Tibial artery (tissue), 4 donors: ENCODE results near the gene ADAMTS14.

Source experiments
- DNase-seq, 2 donors: peaks; one replicate each; pipeline ENCODE4 v3.0.0-alpha.2; 2019
- H3K27ac ChIP-seq, 2 donors: fragments of 200-600 bp; sonication (generic) in 1 of 2; 1 replicate in 1 of 2; 2 replicates in 1 of 2; pipeline ENCODE4 v1.5.1; 2018 to 2019; ENCODE audit warnings: mild to moderate bottlenecking in 1 of 2
- H3K27me3 ChIP-seq, 2 donors: fragments of 200-600 bp; sonication (generic) in 1 of 2; one replicate each; pipeline versions ENCODE4 v1.5.1 to v1.6.0; 2016 to 2019
- H3K36me3 ChIP-seq, 3 donors: fragments of 200-600 bp; sonication (generic) in 2 of 3; one replicate each; pipeline ENCODE4 v1.5.1; 2016 to 2019; ENCODE audit warnings: mild to moderate bottlenecking in 2 of 3
- H3K4me1 ChIP-seq, 4 donors: fragments of 200-600 bp; sonication (generic) in 2 of 4; 1 replicate in 3 of 4; 2 replicates in 1 of 4; pipeline ENCODE4 v1.5.1; 2016 to 2019
- H3K4me3 ChIP-seq, 2 donors: fragments of 200-600 bp; sonication (generic) in 1 of 2; 1 replicate in 1 of 2; 2 replicates in 1 of 2; pipeline ENCODE4 v1.5.1; 2018 to 2019; ENCODE audit warnings: mild to moderate bottlenecking in 2 of 2
- H3K9me3 ChIP-seq, 3 donors: fragments of 200-600 bp; sonication (generic) in 1 of 3; one replicate each; pipeline ENCODE4 v1.5.1; 2016 to 2019
- intact Hi-C: fragments of 100-400 bp; cut with DNase I; formaldehyde crosslinking; loops from one replicate; pipeline ENCODE4 v1.15.0; 2023; ENCODE audit warnings: low total_unique reads
- TF ChIP-seq, protein P1 (sequence below), 2 experiments: fragments of 200-600 bp in 1 of 2; fragments of 450-650 bp in 1 of 2; IDR thresholded peaks; one replicate each; pipeline ENCODE4 v1.5.1; 2017 to 2019; ENCODE audit warnings: antibody characterized with exemption in 2 of 2, mild to moderate bottlenecking in 1 of 2, moderate library complexity in 1 of 2

ADAMTS14 gene

GRCh38 chr10:70749756-70750155 lies 77.5 kb downstream of the ADAMTS14 start:
- Histone ChIP-seq H3K27ac (no peak overlapping the region), H3K9me3 (no peaks in the 10 kb centered on the region), H3K4me3 (no peak overlapping the region), H3K4me1 (peaks cover 0 to 19% (median 3%) of the 10 kb centered on the region in 4 donors), H3K27me3 (no peaks in the 10 kb centered on the region), H3K36me3 (no peaks in the 10 kb centered on the region)
- TF ChIP-seq, protein P1, sequence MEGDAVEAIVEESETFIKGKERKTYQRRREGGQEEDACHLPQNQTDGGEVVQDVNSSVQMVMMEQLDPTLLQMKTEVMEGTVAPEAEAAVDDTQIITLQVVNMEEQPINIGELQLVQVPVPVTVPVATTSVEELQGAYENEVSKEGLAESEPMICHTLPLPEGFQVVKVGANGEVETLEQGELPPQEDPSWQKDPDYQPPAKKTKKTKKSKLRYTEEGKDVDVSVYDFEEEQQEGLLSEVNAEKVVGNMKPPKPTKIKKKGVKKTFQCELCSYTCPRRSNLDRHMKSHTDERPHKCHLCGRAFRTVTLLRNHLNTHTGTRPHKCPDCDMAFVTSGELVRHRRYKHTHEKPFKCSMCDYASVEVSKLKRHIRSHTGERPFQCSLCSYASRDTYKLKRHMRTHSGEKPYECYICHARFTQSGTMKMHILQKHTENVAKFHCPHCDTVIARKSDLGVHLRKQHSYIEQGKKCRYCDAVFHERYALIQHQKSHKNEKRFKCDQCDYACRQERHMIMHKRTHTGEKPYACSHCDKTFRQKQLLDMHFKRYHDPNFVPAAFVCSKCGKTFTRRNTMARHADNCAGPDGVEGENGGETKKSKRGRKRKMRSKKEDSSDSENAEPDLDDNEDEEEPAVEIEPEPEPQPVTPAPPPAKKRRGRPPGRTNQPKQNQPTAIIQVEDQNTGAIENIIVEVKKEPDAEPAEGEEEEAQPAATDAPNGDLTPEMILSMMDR (IDR thresholded peaks at IDR 0.05) = no peak
- no peak for DNase-seq
- intact Hi-C loops = loop anchor here (10.0 kb wide), 1 partner anchor 285 kb away; no protein-coding TSS in a partner anchor

DNA sequence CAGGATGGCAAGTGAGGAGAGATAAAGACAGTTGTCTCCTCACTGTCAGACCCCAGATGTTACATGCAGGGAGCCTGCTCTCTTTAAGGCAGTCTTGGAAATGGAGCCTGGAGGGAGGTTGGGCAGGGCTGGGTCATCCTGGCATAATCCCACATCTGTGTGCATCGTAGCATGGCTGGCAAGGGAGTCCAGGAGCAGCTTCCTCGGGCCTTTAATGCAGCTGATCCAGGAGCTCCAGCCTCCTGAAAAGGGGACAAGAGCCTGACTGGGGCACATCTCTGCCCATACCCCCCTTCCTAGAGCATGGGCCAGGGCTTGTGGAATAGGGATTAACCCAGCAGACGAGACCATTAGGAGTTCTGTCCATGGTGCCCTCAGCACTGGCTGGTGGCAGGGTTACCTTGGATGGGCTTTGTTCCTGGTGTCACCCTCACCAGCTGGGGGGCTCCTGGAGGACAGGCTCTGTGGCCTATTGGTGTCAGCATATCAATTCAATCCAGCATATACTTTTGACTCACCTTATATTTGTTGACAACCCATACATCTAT lies 77.9 kb downstream of the ADAMTS14 start:
- H3K9me3 ChIP-seq = no peaks in the 10 kb centered on the region
- TF ChIP-seq, protein P1 (IDR thresholded peaks at IDR 0.05) = no peak
- H3K4me3 ChIP-seq = no peak overlapping the region
- H3K27ac ChIP-seq = no peak overlapping the region
- no peaks in the 10 kb centered on the region for H3K36me3 ChIP-seq
- DNase-seq = no peak
- intact Hi-C loops = loop anchor here (10.0 kb wide), 1 partner anchor 285 kb away; no protein-coding TSS in a partner anchor
- peaks cover 0 to 24% (median 3%) of the 10 kb centered on the region in 4 donors for H3K4me1 ChIP-seq
- H3K27me3 ChIP-seq = no peaks in the 10 kb centered on the region

GRCh38 chr10:70751356-70751755 lies 79.0 kb downstream of the ADAMTS14 start:
- Histone ChIP-seq H3K27me3 (no peaks in the 10 kb centered on the region), H3K36me3 (no peaks in the 10 kb centered on the region), H3K27ac (no peak overlapping the region), H3K9me3 (no peaks in the 10 kb centered on the region), H3K4me1 (peaks cover 0 to 25% (median 3%) of the 10 kb centered on the region in 4 donors), H3K4me3 (no peak overlapping the region)
- DNase-seq = no peak
- TF ChIP-seq, protein P1 (IDR thresholded peaks at IDR 0.05) = no peak
- intact Hi-C loops = loop anchor here (10.0 kb wide), 1 partner anchor 287 kb away; no protein-coding TSS in a partner anchor

DNA sequence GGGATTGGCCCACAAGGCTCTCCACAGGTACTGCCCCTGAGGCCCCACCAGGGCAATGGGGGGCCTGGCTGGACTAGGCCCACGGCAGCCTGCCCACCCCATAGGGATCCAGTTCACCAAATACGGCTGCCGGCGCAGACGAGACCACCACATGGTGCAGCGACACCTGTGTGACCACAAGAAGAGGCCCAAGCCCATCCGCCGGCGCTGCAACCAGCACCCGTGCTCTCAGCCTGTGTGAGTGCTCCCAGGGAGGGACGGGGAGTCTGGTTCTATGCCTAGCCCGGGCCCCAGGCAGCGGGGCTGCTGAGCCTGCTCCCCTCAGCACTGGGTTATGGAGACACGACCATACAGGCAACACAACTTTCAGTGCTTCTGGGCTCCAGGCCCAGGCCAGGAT lies 79.7 kb downstream of the ADAMTS14 start:
- H3K27ac ChIP-seq = no peak overlapping the region
- no peaks in the 10 kb centered on the region for H3K36me3 ChIP-seq
- H3K27me3 ChIP-seq = no peaks in the 10 kb centered on the region
- TF ChIP-seq, protein P1 (IDR thresholded peaks at IDR 0.05) = no peak
- H3K9me3 ChIP-seq = no peaks in the 10 kb centered on the region
- intact Hi-C loops = loop anchor here (10.0 kb wide), 1 partner anchor 287 kb away; no protein-coding TSS in a partner anchor
- peaks cover 0 to 21% (median 3%) of the 10 kb centered on the region in 4 donors for H3K4me1 ChIP-seq
- no peak overlapping the region for H3K4me3 ChIP-seq
- DNase-seq = no peak

GRCh38 chr10:70752571-70752970 lies 80.3 kb downstream of the ADAMTS14 start:
- no peak overlapping the region for H3K4me3 ChIP-seq
- no peaks in the 10 kb centered on the region for H3K27me3 ChIP-seq
- H3K4me1 ChIP-seq = peaks cover 0 to 17% (median 3%) of the 10 kb centered on the region in 4 donors
- TF ChIP-seq, protein P1 (IDR thresholded peaks at IDR 0.05) = no peak
- DNase-seq = no peak
- H3K36me3 ChIP-seq = no peaks in the 10 kb centered on the region
- no peaks in the 10 kb centered on the region for H3K9me3 ChIP-seq
- intact Hi-C loops = loop anchor here (10.0 kb wide), 1 partner anchor 288 kb away; no protein-coding TSS in a partner anchor
- H3K27ac ChIP-seq = no peak overlapping the region
